ENCODE results near the gene PI4KA. TPM values are rescaled to one million over a fixed set of nuclear protein-coding genes. Genes with fewer than 3 reads are reported as not detected.

Gene PI4KA
- total RNA-seq, 4 donors from 2014 or later = 67.3 to 92.9 (median 76.5) TPM

- no peak for TF ChIP-seq CTCF (IDR thresholded peaks at IDR 0.05; ENCODE audit: low read depth)
Observed at GRCh38 chr22:20771918-20772625, 86.5 kb downstream of the PI4KA start.

DNA sequence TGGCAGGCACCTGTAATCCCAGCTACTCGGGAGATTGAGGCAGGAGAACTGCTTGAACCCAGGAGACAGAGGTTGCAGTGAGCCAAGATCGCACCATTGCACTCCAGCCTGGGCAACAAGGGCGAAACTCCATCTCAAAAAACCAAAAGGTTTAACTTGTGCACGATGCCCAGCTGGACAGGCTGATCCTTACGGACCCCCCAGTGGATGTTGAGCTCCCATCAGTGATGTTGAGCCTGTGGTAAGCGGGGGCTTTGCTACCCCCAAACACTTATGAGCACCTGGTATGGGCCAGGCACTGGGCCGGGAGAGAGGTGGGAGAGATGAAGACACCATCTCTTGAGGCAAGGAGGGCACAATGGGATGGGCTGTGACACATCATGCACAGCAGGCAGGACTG lies 92.1 kb downstream of the PI4KA start:
- TF ChIP-seq CTCF (IDR thresholded peaks at IDR 0.05; ENCODE audit: low read depth) = no peak

DNA sequence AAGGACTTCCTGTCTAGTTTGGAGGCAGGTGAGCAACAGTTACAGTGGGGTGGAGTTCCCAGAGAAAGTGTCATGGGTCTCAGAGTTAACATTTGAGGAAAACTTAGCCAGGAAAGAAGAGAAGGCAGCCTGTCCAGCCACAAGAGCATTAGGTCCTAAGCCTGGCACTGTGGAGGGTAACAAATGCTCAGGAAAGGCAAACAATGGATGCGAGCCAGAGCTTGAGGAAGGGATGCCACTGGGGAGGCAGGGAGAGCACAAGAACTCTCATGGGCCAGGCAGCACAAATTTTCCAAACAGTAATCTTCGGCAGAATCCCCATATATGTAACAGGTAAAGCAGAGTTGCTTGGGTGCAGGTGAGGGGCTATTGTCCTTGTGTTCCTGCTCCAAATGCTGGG lies 92.7 kb downstream of the PI4KA start:
- TF ChIP-seq CTCF (IDR thresholded peaks at IDR 0.05; ENCODE audit: low read depth) = no peak

- no peak for TF ChIP-seq CTCF (IDR thresholded peaks at IDR 0.05; ENCODE audit: low read depth)
Observed at GRCh38 chr22:20764729-20765128, 93.9 kb downstream of the PI4KA start.

DNA sequence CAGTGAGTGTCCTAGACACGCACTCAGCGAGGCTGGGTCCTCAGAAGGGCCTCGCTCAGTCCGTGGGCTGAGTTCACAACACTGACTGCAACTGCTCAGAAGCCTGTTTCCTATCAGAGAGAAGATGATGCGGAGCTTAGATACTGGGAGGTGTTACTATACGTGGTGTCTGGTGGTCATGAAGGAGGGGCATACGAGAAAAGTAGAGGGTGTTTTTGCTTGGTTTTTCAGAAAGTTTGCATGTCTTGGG lies 94.2 kb downstream of the PI4KA start:
- no peak for TF ChIP-seq CTCF (IDR thresholded peaks at IDR 0.05; ENCODE audit: low read depth)

GRCh38 chr22:20763630-20764470 lies 94.8 kb downstream of the PI4KA start:
- no peak for TF ChIP-seq CTCF (IDR thresholded peaks at IDR 0.05; ENCODE audit: low read depth)

- no peak for TF ChIP-seq CTCF (IDR thresholded peaks at IDR 0.05; ENCODE audit: low read depth)
Observed at GRCh38 chr22:20762233-20762796, 96.3 kb downstream of the PI4KA start.

Data from subcutaneous adipose tissue (tissue), 4 donors.